Measurements from ENCODE around the gene NKX3-2.

The NKX3-2 gene

DNA sequence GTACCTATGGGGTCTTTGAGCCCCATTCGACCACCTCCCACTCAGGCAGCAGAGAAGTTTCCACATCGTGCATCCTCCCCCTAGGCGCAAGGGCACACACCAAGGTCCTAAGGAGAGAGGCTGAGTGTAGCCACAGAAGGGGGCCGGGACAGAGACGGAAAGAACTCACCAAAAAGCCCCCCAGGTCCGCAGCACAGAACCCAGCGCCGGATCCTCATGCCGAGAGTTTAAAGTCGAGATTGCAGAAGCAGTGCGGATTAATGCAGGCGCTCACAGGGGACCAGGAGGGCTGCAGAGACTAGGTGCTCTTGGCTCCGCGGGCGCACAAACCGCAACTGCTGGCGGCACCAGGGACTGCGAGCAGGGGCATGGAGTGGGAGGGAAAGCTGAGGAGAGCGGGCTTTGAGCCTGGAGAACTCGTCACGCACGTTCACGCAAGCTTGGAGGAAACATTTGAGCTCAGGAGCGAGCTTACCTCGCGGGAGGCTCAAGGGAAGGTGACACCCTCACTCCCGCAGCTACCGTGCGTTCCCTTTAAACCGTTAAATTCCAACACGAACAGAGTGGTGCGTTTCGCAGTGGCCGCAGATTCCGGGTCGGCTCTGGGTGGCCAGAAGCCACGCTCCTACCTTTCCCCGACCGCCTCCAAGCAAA, 8.5 kb downstream of the NKX3-2 start:
- no peak for TF ChIP-seq ZFX (IDR thresholded peaks at IDR 0.05; ENCODE audit: borderline replicate concordance)
- TF ChIP-seq, protein P1, sequence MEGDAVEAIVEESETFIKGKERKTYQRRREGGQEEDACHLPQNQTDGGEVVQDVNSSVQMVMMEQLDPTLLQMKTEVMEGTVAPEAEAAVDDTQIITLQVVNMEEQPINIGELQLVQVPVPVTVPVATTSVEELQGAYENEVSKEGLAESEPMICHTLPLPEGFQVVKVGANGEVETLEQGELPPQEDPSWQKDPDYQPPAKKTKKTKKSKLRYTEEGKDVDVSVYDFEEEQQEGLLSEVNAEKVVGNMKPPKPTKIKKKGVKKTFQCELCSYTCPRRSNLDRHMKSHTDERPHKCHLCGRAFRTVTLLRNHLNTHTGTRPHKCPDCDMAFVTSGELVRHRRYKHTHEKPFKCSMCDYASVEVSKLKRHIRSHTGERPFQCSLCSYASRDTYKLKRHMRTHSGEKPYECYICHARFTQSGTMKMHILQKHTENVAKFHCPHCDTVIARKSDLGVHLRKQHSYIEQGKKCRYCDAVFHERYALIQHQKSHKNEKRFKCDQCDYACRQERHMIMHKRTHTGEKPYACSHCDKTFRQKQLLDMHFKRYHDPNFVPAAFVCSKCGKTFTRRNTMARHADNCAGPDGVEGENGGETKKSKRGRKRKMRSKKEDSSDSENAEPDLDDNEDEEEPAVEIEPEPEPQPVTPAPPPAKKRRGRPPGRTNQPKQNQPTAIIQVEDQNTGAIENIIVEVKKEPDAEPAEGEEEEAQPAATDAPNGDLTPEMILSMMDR (IDR thresholded peaks at IDR 0.05) = no peak

DNA sequence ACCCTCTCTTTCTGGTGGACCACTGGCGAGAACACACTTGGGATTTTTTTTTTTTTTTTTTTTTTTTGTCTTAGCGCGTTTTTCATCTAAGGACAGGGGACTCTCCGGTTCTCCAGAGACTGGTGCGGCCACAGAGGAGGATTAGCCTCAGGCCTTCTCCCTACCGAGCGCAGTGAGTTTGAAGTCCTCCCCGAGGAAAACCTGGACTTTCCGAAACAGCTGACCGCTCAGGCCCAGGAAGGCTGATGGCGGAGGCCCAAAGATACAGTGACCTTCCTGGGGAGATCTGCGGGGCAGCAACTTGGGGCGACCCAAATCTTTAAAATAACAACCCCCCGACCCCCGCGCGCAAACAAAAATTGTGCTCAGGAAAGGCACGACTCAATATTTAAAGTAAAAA, 9.2 kb downstream of the NKX3-2 start:
- no peak for TF ChIP-seq ZFX (IDR thresholded peaks at IDR 0.05; ENCODE audit: borderline replicate concordance)
- TF ChIP-seq, protein P1 (IDR thresholded peaks at IDR 0.05) = no peak
- H3K27ac ChIP-seq = no peak overlapping the region

More for the DNA sequence above, 8.5 kb downstream of the NKX3-2 start:
- H3K27ac ChIP-seq = no peak overlapping the region

DNA sequence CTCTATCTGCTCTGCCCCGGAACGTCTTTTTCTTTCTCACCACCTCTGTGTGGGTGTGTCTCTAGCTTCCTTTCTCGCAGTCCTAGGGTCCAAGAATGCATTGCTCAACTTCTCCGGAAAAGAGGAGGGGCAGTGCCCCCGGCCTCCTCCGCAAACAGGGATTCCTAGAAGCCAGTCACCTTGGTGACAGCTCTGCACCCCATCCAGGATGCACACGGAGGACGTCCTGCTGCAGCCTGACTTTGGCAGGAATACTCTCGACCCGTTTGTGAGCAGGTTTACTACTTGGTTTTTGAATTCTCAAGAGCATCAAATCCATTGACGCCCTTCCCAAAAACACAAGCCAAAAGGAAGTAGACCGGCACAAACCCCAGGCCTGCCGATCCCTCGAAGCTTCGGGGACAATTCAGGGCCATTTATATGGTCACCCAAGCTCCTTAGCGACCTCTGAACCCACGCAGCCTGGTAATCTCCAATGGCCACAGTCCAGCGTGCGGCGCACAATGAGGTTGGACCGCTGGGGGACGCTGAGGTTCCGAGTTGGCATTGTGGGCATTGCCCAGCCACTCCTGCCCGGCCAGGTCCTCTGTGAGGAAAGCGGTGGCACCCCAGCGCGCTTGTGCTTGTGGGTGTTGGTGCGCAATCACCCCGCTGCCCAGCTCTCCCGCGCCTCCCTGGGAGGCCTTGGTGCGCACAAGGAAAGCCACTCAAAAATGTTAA, 9.8 kb downstream of the NKX3-2 start:
- TF ChIP-seq, protein P1 (IDR thresholded peaks at IDR 0.05) = no peak
- TF ChIP-seq ZFX (IDR thresholded peaks at IDR 0.05; ENCODE audit: borderline replicate concordance) = no peak
- no peak overlapping the region for H3K27ac ChIP-seq

DNA sequence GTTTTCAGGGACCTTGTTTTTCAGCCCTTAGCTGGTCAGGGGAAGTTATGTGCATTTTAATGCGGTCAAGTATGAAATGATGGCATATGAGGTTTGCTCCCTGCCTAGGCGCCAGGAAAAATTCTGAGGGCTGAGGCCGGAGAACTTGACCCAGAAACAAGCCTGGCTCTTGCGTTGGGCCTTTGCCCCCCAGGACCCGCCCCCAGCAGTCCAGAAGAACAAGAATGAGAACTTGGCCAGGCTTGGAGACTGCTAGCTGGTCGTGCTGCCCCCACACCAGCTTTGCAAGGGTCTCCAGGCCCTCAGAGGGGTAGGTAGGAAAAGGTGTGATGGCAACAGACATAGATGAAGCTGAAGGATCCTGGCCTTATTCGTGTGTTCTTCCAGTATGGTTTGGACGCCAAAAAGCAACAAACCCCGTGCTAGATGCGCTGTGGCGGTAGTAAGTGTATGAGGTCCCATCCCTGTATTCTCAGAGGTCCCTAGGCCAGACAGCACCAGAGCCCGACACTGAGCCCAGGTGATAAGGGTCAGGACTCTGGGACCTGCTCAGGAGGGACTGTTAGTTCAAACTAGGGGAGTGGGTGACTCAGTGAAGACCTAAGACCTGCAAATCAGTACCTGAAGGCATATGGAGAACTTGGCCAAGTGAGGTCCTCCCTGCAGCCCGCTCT, 10.5 kb downstream of the NKX3-2 start:
- TF ChIP-seq, protein P1 (IDR thresholded peaks at IDR 0.05) = no peak
- no peak for TF ChIP-seq ZFX (IDR thresholded peaks at IDR 0.05; ENCODE audit: borderline replicate concordance)
- H3K27ac ChIP-seq = no peak overlapping the region

DNA sequence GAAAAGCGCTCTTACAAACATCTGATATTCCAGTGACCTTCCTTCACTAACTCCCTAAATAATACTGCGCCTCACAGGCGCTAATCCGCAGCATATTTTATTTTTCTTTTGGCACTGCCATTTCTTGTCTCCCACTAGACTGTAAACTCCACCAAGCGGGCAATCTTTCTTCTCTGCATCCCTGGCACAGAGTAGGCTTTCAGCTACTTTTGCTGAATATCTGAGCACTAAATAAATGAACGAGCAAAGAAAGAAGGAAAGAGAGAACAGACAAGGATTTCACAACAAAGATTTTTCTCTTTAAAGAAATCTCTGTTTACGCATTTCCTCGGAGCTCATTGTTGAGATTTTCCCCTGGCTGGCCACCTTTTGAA, 12.7 kb downstream of the NKX3-2 start:
- H3K27ac ChIP-seq = no peak overlapping the region
- TF ChIP-seq, protein P1 (IDR thresholded peaks at IDR 0.05) = no peak
- TF ChIP-seq ZFX (IDR thresholded peaks at IDR 0.05; ENCODE audit: borderline replicate concordance) = no peak

DNA sequence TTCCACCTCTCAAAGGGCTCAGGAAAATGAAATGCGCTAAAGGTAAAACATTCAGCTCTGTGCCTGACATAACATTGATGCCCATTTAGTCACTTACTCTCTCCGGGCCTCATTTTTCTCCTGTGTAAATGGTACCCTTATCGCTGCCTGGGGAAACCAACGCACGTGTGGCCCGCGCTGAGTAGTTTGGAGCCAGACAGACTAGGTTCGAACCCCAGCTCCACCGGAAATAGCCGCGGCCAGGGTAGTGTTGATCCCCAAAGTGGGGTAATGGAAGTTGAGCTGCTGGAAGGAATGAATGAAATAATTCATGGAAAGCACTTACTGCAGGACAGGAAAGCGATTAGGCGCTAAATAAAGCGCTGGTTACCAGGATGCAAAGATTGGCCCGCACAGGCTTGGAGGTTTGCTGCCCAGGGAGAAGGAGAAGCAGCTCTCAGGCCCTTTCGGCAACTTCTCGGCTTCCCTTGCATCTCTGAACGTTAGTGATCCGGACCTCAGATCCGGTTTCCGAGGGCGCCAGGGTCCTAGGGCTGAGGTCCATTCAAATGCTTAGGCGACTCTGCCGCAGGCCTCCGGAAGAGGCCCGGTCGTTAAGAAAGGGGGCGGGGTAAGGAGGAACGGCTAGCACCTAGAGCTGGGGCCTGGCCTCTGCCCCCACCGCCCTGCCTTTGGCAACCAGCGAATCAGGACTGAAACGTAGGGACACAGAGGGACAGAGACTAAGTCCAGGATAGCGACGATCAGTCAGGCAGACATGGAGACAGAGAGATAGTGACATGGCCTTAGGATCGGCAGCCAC, 13.3 kb downstream of the NKX3-2 start:
- no peak overlapping the region for H3K27ac ChIP-seq
- TF ChIP-seq ZFX (IDR thresholded peaks at IDR 0.05; ENCODE audit: borderline replicate concordance) = no peak
- TF ChIP-seq, protein P1 (IDR thresholded peaks at IDR 0.05) = no peak
